B cell (primary cell): Measurements from ENCODE around the gene SNTG2. TPM values are rescaled to one million over a fixed set of nuclear protein-coding genes. Genes with fewer than 3 reads are reported as not detected.
"Not testable (repeated sequence)": the region's sequence is repeated elsewhere in the genome, so short reads cannot be mapped to it uniquely, and the experiment has no call there.

Experiments
- ATAC-seq: fragments of 200-7000 bp; cut with Tn5 transposase; one replicate; pipeline ENCODE4 v1.10.0; 2021; ENCODE audit warnings: low read depth, mild to moderate bottlenecking, moderate number of reproducible peaks, moderate library complexity
- CTCF ChIA-PET: fragments of 350-600 bp; sonication (Branson Sonifier 250); formaldehyde crosslinking; loops from one replicate; lab custom pipeline; 2021; ENCODE audit warnings: antibody characterized with exemption, inconsistent platforms; lab: Charles Lee
- POLR2A ChIA-PET: fragments of 350-600 bp; sonication (Branson Sonifier 250); formaldehyde crosslinking; loops from one replicate; lab custom pipeline; 2021; ENCODE audit warnings: antibody characterized with exemption; lab: Charles Lee
- DNase-seq: peaks from one replicate; pipeline ENCODE4 v3.0.0; 2013
- H2AFZ ChIP-seq: 2 replicates; pipeline ENCODE4 v1.6.1; 2012; ENCODE audit warnings: mild to moderate bottlenecking, low read depth, low read length; ENCODE audit not compliant: insufficient read depth, poor library complexity, severe bottlenecking
- H3K27ac ChIP-seq, 2 donors: 1 replicate in 1 of 2; 2 replicates in 1 of 2; pipeline ENCODE4 v1.5.1; 2012 to 2013; ENCODE audit warnings: low read length in 2 of 2, mild to moderate bottlenecking in 2 of 2, moderate library complexity in 1 of 2
- H3K27me3 ChIP-seq, 4 experiments: fragments of 200-600 bp in 1 of 4; sonication (generic) in 1 of 4; replicated peaks in 1 of 4; 1 replicate in 2 of 4; 2 replicates in 2 of 4; pipeline versions ENCODE4 v1.6.1 to v1.7.0; 2013 to 2016; ENCODE audit warnings: low read length in 3 of 4, mild to moderate bottlenecking in 2 of 4, mixed read lengths in 1 of 4, moderate library complexity in 1 of 4; ENCODE audit not compliant: insufficient read depth in 4 of 4, control insufficient read depth in 3 of 4; ENCODE audit errors: control extremely low read depth in 1 of 4
- H3K36me3 ChIP-seq, 2 experiments: replicated peaks in 1 of 2; 1 replicate in 1 of 2; 2 replicates in 1 of 2; pipeline versions ENCODE4 v1.6.1 to v1.7.1; 2013; ENCODE audit warnings: low read length in 1 of 2; ENCODE audit not compliant: insufficient read depth in 2 of 2, control insufficient read depth in 1 of 2; ENCODE audit errors: control extremely low read depth in 1 of 2, extremely low read depth in 1 of 2
- H3K4me1 ChIP-seq, 2 donors: fragments of 200-600 bp in 1 of 2; sonication (generic) in 1 of 2; 1 replicate in 1 of 2; 2 replicates in 1 of 2; pipeline versions ENCODE4 v1.5.1 to v1.6.1; 2013 to 2017; ENCODE audit warnings: low read length in 2 of 2; ENCODE audit not compliant: control insufficient read depth in 2 of 2, insufficient read depth in 2 of 2
- H3K4me2 ChIP-seq: replicated peaks from 2 replicates; pipeline ENCODE3; 2012; ENCODE audit warnings: mild to moderate bottlenecking, low read depth, low read length; ENCODE audit not compliant: poor library complexity, severe bottlenecking
- H3K4me3 ChIP-seq, 5 experiments: fragments of 200-600 bp in 1 of 5; sonication (generic) in 1 of 5; 1 replicate in 3 of 5; 2 replicates in 2 of 5; pipeline versions ENCODE4 v1.5.1 to v1.7.0; 2011 to 2016; ENCODE audit warnings: low read length in 4 of 5, mild to moderate bottlenecking in 4 of 5, low read depth in 2 of 5, control low read depth in 1 of 5, moderate library complexity in 1 of 5; ENCODE audit not compliant: insufficient read depth in 1 of 5; ENCODE audit errors: control extremely low read depth in 1 of 5, extremely low read depth in 1 of 5
- H3K79me2 ChIP-seq: fragments of 200-600 bp; sonication (generic); one replicate; pipeline ENCODE4 v1.6.0; 2016; ENCODE audit warnings: low read length; ENCODE audit not compliant: control insufficient read depth, insufficient read depth
- H3K9ac ChIP-seq: fragments of 200-600 bp; sonication (generic); 2 replicates; pipeline ENCODE4 v1.6.1; 2017; ENCODE audit warnings: mild to moderate bottlenecking, low read length, moderate library complexity
- H3K9me3 ChIP-seq, 3 donors: one replicate each; pipeline versions ENCODE4 v1.6.1 to v1.7.1; 2013; ENCODE audit warnings: low read length in 2 of 3; ENCODE audit not compliant: control insufficient read depth in 2 of 3, insufficient read depth in 1 of 3; ENCODE audit errors: control extremely low read depth in 1 of 3
- H4K20me1 ChIP-seq: 2 replicates; pipeline ENCODE4 v1.6.0; 2012; ENCODE audit warnings: mild to moderate bottlenecking, low read length; ENCODE audit not compliant: insufficient read depth, control insufficient read depth, poor library complexity, severe bottlenecking
- H3K27ac Mint-ChIP-seq: one replicate; pipeline ENCODE4 v1.8.0; 2021; ENCODE audit warnings: mixed read lengths
- H3K27me3 Mint-ChIP-seq: one replicate; pipeline ENCODE4 v1.8.0; 2021; ENCODE audit warnings: mixed read lengths
- H3K4me1 Mint-ChIP-seq: one replicate; pipeline ENCODE4 v1.8.0; 2021; ENCODE audit warnings: mixed read lengths
- H3K4me3 Mint-ChIP-seq: one replicate; pipeline ENCODE4 v1.8.0; 2021; ENCODE audit warnings: mixed read lengths
- H3K9me3 Mint-ChIP-seq: one replicate; pipeline ENCODE4 v1.8.0; 2022; ENCODE audit warnings: mixed read lengths; ENCODE audit not compliant: insufficient read depth
- CTCF ChIP-seq: fragments of 200-600 bp; IDR thresholded peaks from one replicate; pipeline ENCODE4 v1.8.0; 2022; ENCODE audit warnings: antibody characterized with exemption, mild to moderate bottlenecking
- EZH2 ChIP-seq: IDR thresholded peaks from 2 replicates; pipeline ENCODE4 v1.6.1; 2012; ENCODE audit warnings: borderline replicate concordance, low read depth, mild to moderate bottlenecking, moderate library complexity, low read length; ENCODE audit not compliant: insufficient read depth, poor library complexity, severe bottlenecking
- WGBS: methylation state at CpG from one replicate; pipeline ENCODE4 v1.1.5; 2013; ENCODE audit warnings: missing lambda C conversion rate; ENCODE audit not compliant: insufficient coverage; 5-methylcytosine and 5-hydroxymethylcytosine counted together
- intact Hi-C: fragments of 100-400 bp; cut with micrococcal nuclease; formaldehyde crosslinking; loops from one replicate; pipeline ENCODE4 v1.10.0; 2022
- polyA plus RNA-seq: library from polyadenylated mRNA; depleted of rRNA; stranded (reverse); fragments of >200 nt; gene quantifications from 2 replicates; pipeline ENCODE4 v1.2.3, GENCODE V29; 2012
- total RNA-seq, 2 donors: library from RNA; stranded (reverse); fragments of 120-200 nt in 1 of 2; gene quantifications; 1 replicate in 1 of 2; 2 replicates in 1 of 2; pipeline versions ENCODE4 v1.2.3 to v1.2.4, GENCODE V29; 2013 to 2022

SNTG2 gene
- total and polyA plus RNA-seq, 2 donors (not counting 1 experiment from before 2014, with no cell fraction given) = 2.1 to 2.4 TPM

- intact Hi-C loops = no loop called here
- Histone ChIP-seq H3K4me1 (no peaks in the 10 kb centered on the region), H4K20me1 (no peaks in the 10 kb centered on the region), H3K9me3 (peaks cover 0 to 9% (median 0%) of the 10 kb centered on the region in 3 donors), H3K36me3 (no peaks in the 10 kb centered on the region), H3K27me3 (no peaks in the 10 kb centered on the region), H3K9ac (no peak overlapping the region), H3K27ac (no peak overlapping the region), H3K79me2 (no peaks in the 10 kb centered on the region), H2AFZ (no peak overlapping the region), H3K4me2 (no peak overlapping the region), H3K4me3 (no peak overlapping the region)
- POLR2A ChIA-PET = no interaction called here
- no CpG with 5 or more reads among the region's 5 CpGs for WGBS
- H3K27ac Mint-ChIP-seq = no peak overlapping the region
- H3K4me3 Mint-ChIP-seq = no peak overlapping the region
- TF ChIP-seq EZH2 (no peak), CTCF (no peak)
- H3K4me1 Mint-ChIP-seq = no peaks in the 10 kb centered on the region
- no peaks in the 10 kb centered on the region for H3K27me3 Mint-ChIP-seq
- CTCF ChIA-PET = no interaction called here
- DNase-seq (no peak), ATAC-seq (no peak)
- no peaks in the 10 kb centered on the region for H3K9me3 Mint-ChIP-seq
Measured at GRCh38 chr2:1091895-1092585, 141.4 kb downstream of the SNTG2 start.

- H3K27ac ChIP-seq, POLR2A ChIA-PET, CTCF ChIA-PET, H3K4me1 Mint-ChIP-seq, H2AFZ ChIP-seq, H3K27ac Mint-ChIP-seq, H3K4me3 Mint-ChIP-seq, H3K4me2 ChIP-seq, ATAC-seq, H3K4me3 ChIP-seq, H3K4me1 ChIP-seq, H3K27me3 ChIP-seq, intact Hi-C loops, H3K79me2 ChIP-seq, H3K36me3 ChIP-seq, H3K9ac ChIP-seq, H3K9me3 ChIP-seq, H3K27me3 Mint-ChIP-seq, H4K20me1 ChIP-seq, DNase-seq, H3K9me3 Mint-ChIP-seq: not testable (repeated sequence)
- WGBS = 82% methylated on average over 2 of the region's 6 CpGs
Measured at GRCh38 chr2:1093668-1094067, 143.0 kb downstream of the SNTG2 start.
